GM12878 (cell line): Measurements from ENCODE around the gene GNAL. TPM values are rescaled to one million over a fixed set of nuclear protein-coding genes. Genes with fewer than 3 reads are reported as not detected.

Experiments
- BACH1 ChIP-seq: fragments of 450-650 bp; IDR thresholded peaks from 2 replicates; pipeline ENCODE4 v1.6.1; 2017; ENCODE audit warnings: mild to moderate bottlenecking, borderline replicate concordance
- BCL11A ChIP-seq: IDR thresholded peaks from 2 replicates; pipeline ENCODE4 v1.6.1; 2011; ENCODE audit warnings: low read depth, low read length
- BHLHE40 ChIP-seq, 2 experiments: fragments of 450-650 bp in 1 of 2; IDR thresholded peaks; 2 replicates each; pipeline ENCODE4 v1.6.1; 2011 to 2017; ENCODE audit warnings: low read depth in 2 of 2, borderline replicate concordance in 1 of 2, improper control_type of control experiment in 1 of 2, low read length in 1 of 2, mild to moderate bottlenecking in 1 of 2
- CREM ChIP-seq: IDR thresholded peaks from 2 replicates; pipeline ENCODE4 v1.6.1; 2014; ENCODE audit warnings: antibody characterized with exemption, low read depth
- IRF4 ChIP-seq: IDR thresholded peaks from 2 replicates; pipeline ENCODE4 v1.6.1; 2011; ENCODE audit warnings: low read depth, low read length
- KDM1A ChIP-seq: fragments of 200-600 bp; sonication (generic); IDR thresholded peaks from 2 replicates; pipeline ENCODE4 v1.6.1; 2016; ENCODE audit warnings: borderline replicate concordance
- MEF2B ChIP-seq: fragments of 450-650 bp; IDR thresholded peaks from 2 replicates; pipeline ENCODE4 v1.6.1; 2018; ENCODE audit warnings: mild to moderate bottlenecking, moderate library complexity; ENCODE audit not compliant: partially characterized antibody, poor library complexity, severe bottlenecking
- NFIC ChIP-seq: IDR thresholded peaks from 2 replicates; pipeline ENCODE4 v1.6.1; 2012; ENCODE audit warnings: low read depth, mild to moderate bottlenecking, inconsistent platforms, low read length, moderate library complexity
- POLR2AphosphoS5 ChIP-seq: IDR thresholded peaks from 2 replicates; pipeline ENCODE4 v1.6.1; 2011; ENCODE audit warnings: mild to moderate bottlenecking, low read length, inconsistent platforms
- SMAD1 ChIP-seq: fragments of 450-650 bp; IDR thresholded peaks from 2 replicates; pipeline ENCODE4 v1.6.1; 2018; ENCODE audit warnings: mild to moderate bottlenecking, low read depth; ENCODE audit not compliant: partially characterized antibody
- SREBF2 ChIP-seq: IDR thresholded peaks from 2 replicates; pipeline ENCODE4 v1.6.1; 2012; ENCODE audit warnings: mild to moderate bottlenecking, low read length
- TARDBP ChIP-seq: IDR thresholded peaks from 2 replicates; pipeline ENCODE4 v1.6.1; 2016; ENCODE audit warnings: borderline replicate concordance
- YBX1 ChIP-seq: fragments of 450-650 bp; IDR thresholded peaks from 2 replicates; pipeline ENCODE4 v1.6.1; 2016; ENCODE audit warnings: antibody characterized with exemption
- polyA plus RNA-seq, 11 experiments: library from polyadenylated mRNA; depleted of rRNA in 4 of 11; unstranded in 6 of 11; stranded (reverse) in 5 of 11; fragments of >200 nt; fragmentation: Nextera tagmentation in 4 of 11; fragmentation: Illumina TruSeq in 1 of 11; extraction: Ambion mirVana in 4 of 11; extraction: Trizol in 1 of 11; gene quantifications; 1 replicate in 1 of 11; 2 replicates in 10 of 11; pipeline versions ENCODE4 v1.2.1 to v1.2.3, GENCODE V29; 2011 to 2016; ENCODE audit warnings: inconsistent platforms in 2 of 11, missing spikeins in 2 of 11, low read depth in 1 of 11
- total RNA-seq, 4 experiments: library from RNA; depleted of rRNA in 3 of 4; stranded (reverse); fragments of >200 nt in 3 of 4; fragmentation: Illumina TruSeq in 1 of 4; extraction: Trizol in 1 of 4; gene quantifications; 2 replicates each; pipeline versions ENCODE4 v1.2.1 to v1.2.3, GENCODE V29; 2013 to 2021
- TF ChIP-seq, protein P1 (sequence below): fragments of 450-650 bp; IDR thresholded peaks from 2 replicates; pipeline ENCODE4 v1.6.1; 2014; ENCODE audit warnings: mild to moderate bottlenecking
- TF ChIP-seq, protein P2 (sequence below): fragments of 450-650 bp; IDR thresholded peaks from 2 replicates; pipeline ENCODE4 v1.6.1; 2017; ENCODE audit warnings: mild to moderate bottlenecking
- TF ChIP-seq, protein P3 (sequence below): IDR thresholded peaks from 2 replicates; pipeline ENCODE4 v1.6.1; 2011; ENCODE audit warnings: borderline replicate concordance, low read depth, mild to moderate bottlenecking, moderate library complexity, low read length; ENCODE audit not compliant: insufficient read depth, poor library complexity, severe bottlenecking
- TF ChIP-seq, protein P4 (sequence below): fragments of 450-650 bp; IDR thresholded peaks from 2 replicates; pipeline ENCODE4 v1.6.1; 2016; ENCODE audit warnings: mild to moderate bottlenecking
- TF ChIP-seq, protein P5 (sequence below): fragments of 450-650 bp; formaldehyde crosslinking; IDR thresholded peaks from 2 replicates; pipeline ENCODE4 v1.5.0; 2022; ENCODE audit warnings: mild to moderate bottlenecking, missing genetic modification characterization
- TF ChIP-seq, protein P6 (sequence below): fragments of 450-650 bp; IDR thresholded peaks from 2 replicates; pipeline ENCODE4 v1.6.1; 2016; ENCODE audit warnings: mild to moderate bottlenecking

GNAL gene
- total and polyA plus RNA-seq, 10 of the 15 experiments (the other 5 are each of a cell fraction or from before 2014, with no cell fraction given): 0.02 to 0.39 (median 0.05) TPM; not detected in 5

DNA sequence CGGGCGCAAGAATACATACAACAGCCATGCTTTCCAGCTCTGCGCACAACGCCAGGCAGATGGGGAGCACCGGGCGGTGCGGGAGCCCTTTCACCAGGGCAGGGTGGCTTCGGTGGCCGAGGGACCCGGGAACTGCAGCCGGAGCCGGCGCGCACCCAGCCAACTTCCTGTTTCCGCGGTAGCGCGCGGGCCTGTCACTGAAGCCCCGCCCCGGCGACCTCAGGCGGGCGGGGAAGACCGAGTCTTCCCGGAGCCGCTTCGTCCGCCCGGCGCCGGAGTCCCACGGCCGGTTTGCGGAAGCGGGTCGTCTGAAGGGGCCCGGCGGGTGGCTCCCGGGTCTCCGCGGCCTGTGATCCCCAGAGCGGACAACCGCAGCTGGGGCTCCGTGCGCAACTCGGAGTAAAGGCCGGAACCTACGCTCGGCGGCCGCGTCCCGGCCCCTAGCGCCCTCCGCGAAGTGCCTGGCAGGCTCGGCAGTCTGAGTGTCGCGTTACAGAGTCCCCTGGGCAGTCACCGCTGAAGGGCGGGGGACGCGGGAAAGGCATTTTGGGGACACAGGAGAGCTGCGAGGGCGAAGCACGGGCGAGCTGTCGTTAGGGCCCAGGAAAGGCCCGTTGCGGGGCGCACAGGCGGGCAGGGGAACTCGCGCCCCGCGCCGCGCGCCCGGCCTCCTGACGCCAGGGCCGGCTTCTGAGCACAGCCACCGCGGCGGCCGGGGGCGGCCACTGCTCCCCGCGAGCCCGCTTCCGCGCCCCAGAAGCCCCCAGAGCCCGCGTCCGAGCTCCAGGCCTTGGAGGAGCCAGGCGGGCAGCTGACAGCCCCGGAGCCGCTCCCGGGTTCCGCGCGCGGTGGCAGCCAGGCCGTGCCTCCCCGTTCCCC lies 219.4 kb downstream of the GNAL start, which contains the start of gene MPPE1 (continued):
- TF ChIP-seq, protein P1, sequence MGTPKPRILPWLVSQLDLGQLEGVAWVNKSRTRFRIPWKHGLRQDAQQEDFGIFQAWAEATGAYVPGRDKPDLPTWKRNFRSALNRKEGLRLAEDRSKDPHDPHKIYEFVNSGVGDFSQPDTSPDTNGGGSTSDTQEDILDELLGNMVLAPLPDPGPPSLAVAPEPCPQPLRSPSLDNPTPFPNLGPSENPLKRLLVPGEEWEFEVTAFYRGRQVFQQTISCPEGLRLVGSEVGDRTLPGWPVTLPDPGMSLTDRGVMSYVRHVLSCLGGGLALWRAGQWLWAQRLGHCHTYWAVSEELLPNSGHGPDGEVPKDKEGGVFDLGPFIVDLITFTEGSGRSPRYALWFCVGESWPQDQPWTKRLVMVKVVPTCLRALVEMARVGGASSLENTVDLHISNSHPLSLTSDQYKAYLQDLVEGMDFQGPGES: no peak
- TF ChIP-seq YBX1 (no peak), BCL11A (no peak), SMAD1 (peak; percentile 37), CREM (no peak), KDM1A (no peak), SREBF2 (no peak), BACH1 (peak; percentile 17), BHLHE40 (IDR thresholded peaks at IDR 0.05; ENCODE audit: borderline replicate concordance in 1 of 2, low read depth in 2 of 2, low read length in 1 of 2) (peak in 1 of 2 experiments; percentile 52; a peak in 2 of 4 replicates), MEF2B (peak; percentile 31), IRF4 (peak; percentile 9; the same call in 1 of the 2 replicates), TARDBP (no peak), POLR2AphosphoS5 (peak; percentile 89), NFIC (no peak)
- TF ChIP-seq, protein P2, sequence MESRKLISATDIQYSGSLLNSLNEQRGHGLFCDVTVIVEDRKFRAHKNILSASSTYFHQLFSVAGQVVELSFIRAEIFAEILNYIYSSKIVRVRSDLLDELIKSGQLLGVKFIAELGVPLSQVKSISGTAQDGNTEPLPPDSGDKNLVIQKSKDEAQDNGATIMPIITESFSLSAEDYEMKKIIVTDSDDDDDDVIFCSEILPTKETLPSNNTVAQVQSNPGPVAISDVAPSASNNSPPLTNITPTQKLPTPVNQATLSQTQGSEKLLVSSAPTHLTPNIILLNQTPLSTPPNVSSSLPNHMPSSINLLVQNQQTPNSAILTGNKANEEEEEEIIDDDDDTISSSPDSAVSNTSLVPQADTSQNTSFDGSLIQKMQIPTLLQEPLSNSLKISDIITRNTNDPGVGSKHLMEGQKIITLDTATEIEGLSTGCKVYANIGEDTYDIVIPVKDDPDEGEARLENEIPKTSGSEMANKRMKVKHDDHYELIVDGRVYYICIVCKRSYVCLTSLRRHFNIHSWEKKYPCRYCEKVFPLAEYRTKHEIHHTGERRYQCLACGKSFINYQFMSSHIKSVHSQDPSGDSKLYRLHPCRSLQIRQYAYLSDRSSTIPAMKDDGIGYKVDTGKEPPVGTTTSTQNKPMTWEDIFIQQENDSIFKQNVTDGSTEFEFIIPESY: no peak
- TF ChIP-seq, protein P3, sequence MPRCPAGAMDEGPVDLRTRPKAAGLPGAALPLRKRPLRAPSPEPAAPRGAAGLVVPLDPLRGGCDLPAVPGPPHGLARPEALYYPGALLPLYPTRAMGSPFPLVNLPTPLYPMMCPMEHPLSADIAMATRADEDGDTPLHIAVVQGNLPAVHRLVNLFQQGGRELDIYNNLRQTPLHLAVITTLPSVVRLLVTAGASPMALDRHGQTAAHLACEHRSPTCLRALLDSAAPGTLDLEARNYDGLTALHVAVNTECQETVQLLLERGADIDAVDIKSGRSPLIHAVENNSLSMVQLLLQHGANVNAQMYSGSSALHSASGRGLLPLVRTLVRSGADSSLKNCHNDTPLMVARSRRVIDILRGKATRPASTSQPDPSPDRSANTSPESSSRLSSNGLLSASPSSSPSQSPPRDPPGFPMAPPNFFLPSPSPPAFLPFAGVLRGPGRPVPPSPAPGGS: no peak
- TF ChIP-seq, protein P4, sequence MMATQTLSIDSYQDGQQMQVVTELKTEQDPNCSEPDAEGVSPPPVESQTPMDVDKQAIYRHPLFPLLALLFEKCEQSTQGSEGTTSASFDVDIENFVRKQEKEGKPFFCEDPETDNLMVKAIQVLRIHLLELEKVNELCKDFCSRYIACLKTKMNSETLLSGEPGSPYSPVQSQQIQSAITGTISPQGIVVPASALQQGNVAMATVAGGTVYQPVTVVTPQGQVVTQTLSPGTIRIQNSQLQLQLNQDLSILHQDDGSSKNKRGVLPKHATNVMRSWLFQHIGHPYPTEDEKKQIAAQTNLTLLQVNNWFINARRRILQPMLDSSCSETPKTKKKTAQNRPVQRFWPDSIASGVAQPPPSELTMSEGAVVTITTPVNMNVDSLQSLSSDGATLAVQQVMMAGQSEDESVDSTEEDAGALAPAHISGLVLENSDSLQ: peak; percentile 76
- TF ChIP-seq, protein P5, sequence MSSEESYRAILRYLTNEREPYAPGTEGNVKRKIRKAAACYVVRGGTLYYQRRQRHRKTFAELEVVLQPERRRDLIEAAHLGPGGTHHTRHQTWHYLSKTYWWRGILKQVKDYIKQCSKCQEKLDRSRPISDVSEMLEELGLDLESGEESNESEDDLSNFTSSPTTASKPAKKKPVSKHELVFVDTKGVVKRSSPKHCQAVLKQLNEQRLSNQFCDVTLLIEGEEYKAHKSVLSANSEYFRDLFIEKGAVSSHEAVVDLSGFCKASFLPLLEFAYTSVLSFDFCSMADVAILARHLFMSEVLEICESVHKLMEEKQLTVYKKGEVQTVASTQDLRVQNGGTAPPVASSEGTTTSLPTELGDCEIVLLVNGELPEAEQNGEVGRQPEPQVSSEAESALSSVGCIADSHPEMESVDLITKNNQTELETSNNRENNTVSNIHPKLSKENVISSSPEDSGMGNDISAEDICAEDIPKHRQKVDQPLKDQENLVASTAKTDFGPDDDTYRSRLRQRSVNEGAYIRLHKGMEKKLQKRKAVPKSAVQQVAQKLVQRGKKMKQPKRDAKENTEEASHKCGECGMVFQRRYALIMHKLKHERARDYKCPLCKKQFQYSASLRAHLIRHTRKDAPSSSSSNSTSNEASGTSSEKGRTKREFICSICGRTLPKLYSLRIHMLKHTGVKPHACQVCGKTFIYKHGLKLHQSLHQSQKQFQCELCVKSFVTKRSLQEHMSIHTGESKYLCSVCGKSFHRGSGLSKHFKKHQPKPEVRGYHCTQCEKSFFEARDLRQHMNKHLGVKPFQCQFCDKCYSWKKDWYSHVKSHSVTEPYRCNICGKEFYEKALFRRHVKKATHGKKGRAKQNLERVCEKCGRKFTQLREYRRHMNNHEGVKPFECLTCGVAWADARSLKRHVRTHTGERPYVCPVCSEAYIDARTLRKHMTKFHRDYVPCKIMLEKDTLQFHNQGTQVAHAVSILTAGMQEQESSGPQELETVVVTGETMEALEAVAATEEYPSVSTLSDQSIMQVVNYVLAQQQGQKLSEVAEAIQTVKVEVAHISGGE (CRISPR knock-in tag): no peak
- TF ChIP-seq, protein P6, sequence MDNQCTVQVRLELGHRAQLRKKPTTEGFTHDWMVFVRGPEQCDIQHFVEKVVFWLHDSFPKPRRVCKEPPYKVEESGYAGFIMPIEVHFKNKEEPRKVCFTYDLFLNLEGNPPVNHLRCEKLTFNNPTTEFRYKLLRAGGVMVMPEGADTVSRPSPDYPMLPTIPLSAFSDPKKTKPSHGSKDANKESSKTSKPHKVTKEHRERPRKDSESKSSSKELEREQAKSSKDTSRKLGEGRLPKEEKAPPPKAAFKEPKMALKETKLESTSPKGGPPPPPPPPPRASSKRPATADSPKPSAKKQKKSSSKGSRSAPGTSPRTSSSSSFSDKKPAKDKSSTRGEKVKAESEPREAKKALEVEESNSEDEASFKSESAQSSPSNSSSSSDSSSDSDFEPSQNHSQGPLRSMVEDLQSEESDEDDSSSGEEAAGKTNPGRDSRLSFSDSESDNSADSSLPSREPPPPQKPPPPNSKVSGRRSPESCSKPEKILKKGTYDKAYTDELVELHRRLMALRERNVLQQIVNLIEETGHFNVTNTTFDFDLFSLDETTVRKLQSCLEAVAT: peak; percentile 42; the same call in 1 of the 2 replicates
